ENCODE data around the gene ZNF816. TPM values are rescaled to one million over a fixed set of nuclear protein-coding genes. Genes with fewer than 3 reads are reported as not detected.
A peak's percentile ranks its signal among the peaks of the same experiment; 100 is the strongest.
"Not testable (repeated sequence)": the region's sequence is repeated elsewhere in the genome, so short reads cannot be mapped to it uniquely, and the experiment has no call there.

The ZNF816 gene
- total RNA-seq, 4 donors from 2014 or later, result 0.91 to 7.8 (median 6.2) TPM

DNA sequence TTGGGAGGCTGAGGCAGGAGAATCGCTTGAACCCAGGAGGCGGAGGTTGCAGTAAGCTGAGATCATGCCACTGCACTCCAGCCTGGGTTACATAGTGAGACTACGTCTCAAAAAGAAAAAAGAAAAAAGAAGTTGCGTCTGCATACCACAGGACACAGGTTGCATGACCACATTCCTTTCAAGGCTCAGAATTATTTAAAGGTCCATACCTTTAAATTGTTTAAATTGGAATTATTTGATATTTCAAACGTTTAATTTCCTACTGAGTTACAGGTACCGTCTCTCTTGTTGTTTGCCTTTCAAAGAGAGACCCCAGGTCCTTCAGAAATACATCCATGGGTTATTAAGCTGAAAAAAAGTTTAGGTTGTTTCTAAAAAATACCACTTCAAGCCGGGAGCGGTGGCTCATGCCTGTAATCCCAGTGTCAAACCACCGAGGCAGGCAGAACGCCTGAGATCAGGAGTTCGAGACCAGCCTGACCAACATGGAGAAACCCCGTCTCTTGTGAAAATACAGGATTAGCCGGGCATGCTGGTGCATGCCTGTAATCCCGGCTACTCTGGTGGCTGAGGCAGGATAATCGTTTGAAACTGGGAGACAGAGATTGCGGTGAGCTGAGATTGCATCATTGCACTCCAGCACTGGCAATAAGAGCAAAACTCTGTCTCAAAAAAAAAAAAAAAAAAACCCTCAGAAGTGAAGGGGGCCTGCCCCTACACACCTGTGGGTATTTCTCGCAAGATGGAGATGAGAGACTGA lies 18.6 kb downstream of the ZNF816 start:
- intact Hi-C loops (cut with DNase I), result no loop called here
- Histone ChIP-seq H3K9me3 (peaks cover 5 to 40% (median 32%) of the 10 kb centered on the region in 3 donors), H3K27ac (peak overlapping the region in 1 of 4 donors; percentile 70), H3K27me3 (no peaks in the 10 kb centered on the region), H3K36me3 (no peaks in the 10 kb centered on the region), H3K4me1 (peaks cover 4 to 58% (median 6%) of the 10 kb centered on the region in 3 donors), H3K4me3 (no peak overlapping the region)
- no peak for DNase-seq
- WGBS, 2 donors, result 52 to 62% methylated on average over 14 to 15 of the region's 17 CpGs
- TF ChIP-seq, protein P1, sequence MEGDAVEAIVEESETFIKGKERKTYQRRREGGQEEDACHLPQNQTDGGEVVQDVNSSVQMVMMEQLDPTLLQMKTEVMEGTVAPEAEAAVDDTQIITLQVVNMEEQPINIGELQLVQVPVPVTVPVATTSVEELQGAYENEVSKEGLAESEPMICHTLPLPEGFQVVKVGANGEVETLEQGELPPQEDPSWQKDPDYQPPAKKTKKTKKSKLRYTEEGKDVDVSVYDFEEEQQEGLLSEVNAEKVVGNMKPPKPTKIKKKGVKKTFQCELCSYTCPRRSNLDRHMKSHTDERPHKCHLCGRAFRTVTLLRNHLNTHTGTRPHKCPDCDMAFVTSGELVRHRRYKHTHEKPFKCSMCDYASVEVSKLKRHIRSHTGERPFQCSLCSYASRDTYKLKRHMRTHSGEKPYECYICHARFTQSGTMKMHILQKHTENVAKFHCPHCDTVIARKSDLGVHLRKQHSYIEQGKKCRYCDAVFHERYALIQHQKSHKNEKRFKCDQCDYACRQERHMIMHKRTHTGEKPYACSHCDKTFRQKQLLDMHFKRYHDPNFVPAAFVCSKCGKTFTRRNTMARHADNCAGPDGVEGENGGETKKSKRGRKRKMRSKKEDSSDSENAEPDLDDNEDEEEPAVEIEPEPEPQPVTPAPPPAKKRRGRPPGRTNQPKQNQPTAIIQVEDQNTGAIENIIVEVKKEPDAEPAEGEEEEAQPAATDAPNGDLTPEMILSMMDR (IDR thresholded peaks at IDR 0.05), result no peak
- TF ChIP-seq POLR2A (IDR thresholded peaks at IDR 0.05), result no peak

DNA sequence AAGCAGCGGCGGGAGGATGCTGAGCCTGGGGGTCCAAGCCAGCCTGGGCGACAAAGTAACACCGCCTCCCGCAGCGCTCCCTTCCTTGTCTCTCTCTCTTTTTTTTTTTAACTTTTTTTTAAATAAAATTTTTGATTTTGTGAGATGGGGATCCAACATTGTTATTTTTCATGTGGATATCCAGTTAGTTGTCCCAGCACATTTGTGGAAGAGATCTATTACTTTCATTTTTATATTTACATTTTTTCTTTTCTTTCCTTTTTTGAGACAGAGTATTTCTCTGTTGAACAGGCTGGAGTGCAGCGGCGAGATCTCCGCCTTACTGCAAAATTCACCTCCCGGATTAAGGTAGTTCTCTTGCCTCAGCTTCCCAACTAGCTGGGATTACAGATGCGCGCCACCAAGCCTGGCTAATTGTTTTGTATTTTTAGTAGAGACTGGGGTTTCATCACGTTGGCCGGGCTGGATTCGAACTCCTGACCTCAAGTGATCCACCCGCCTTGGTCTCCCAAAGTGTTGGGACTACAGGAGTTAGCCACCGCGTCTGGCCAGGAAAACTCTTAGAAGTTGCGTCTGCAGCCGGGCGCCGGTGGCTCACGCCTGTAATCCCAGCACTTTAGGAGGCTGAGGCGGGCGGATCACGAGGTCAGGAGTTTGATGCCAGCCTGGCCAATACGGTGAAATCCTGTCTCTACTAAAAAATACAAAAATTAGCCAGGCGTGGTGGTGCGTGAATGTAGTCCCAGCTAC lies 19.4 kb downstream of the ZNF816 start:
- DNase-seq, result no peak
- intact Hi-C loops (cut with DNase I), result no loop called here
- no peak for TF ChIP-seq POLR2A (IDR thresholded peaks at IDR 0.05)
- TF ChIP-seq, protein P1 (IDR thresholded peaks at IDR 0.05), result no peak
- H3K4me3 ChIP-seq, result peak overlapping the region; percentile 71 to 76 (median 76)
- no peaks in the 10 kb centered on the region for H3K36me3 ChIP-seq
- 55 to 71% methylated on average over 22 to 25 of the region's 29 CpGs for WGBS, 2 donors
- no peaks in the 10 kb centered on the region for H3K27me3 ChIP-seq
- peaks cover 4 to 32% (median 24%) of the 10 kb centered on the region in 3 donors for H3K9me3 ChIP-seq
- peak overlapping the region; percentile 85 to 90 (median 87) for H3K27ac ChIP-seq
- peaks cover 4 to 66% (median 10%) of the 10 kb centered on the region in 3 donors for H3K4me1 ChIP-seq

DNA sequence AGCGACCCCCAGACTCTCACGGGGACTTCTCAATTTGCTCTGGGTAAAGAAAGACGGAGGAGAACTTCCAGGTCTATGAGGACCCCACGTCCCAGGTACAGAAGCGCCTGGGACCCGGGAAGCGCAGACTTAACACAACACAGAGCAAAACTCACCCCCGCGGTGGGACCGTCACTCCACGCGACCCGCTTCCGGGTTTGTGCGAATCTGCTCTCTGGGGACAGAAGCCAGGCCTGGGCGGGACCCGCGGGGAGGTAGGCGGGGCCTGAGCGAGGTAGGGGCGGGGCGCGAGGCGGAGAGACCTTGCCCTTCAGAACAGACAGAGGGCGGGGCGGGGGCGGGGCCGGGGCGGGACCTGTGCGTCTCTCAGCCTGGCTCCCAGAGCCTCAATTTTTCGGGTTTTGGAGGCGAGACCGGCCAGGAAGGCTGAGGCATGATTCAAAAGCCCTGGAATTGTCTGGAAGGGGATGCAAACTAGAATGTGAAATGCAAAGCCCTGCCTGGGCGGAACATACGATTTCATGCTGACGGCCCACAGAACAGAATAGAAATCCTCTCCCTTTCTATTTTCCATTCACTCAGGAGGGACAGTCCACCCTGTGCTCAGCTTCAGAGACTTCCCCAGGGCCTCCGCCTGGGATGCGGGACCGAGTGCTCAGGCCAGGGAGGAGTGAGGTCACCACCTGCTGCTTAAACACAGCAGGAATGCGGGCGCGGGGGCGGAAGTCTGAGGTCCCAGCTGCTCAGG lies 20.1 kb downstream of the ZNF816 start:
- peak; percentile 79 for DNase-seq
- Histone ChIP-seq H3K9me3 (peaks cover 0 to 25% (median 17%) of the 10 kb centered on the region in 3 donors), H3K27ac (peak overlapping the region; percentile 85 to 90 (median 87)), H3K27me3 (no peaks in the 10 kb centered on the region), H3K36me3 (peaks cover 0 to 3% (median 0%) of the 10 kb centered on the region in 3 donors), H3K4me3 (peak overlapping the region; percentile 71 to 76 (median 76)), H3K4me1 (peaks cover 4 to 73% (median 10%) of the 10 kb centered on the region in 3 donors)
- WGBS, 2 donors, result 0% methylated on average over 10 to 24 of the region's 43 CpGs
- intact Hi-C loops (cut with DNase I), result no loop called here
- TF ChIP-seq POLR2A (IDR thresholded peaks at IDR 0.05), result peak in 3 of 4 donors; percentile 67 to 83 (median 73)
- TF ChIP-seq, protein P1 (IDR thresholded peaks at IDR 0.05), result no peak

DNA sequence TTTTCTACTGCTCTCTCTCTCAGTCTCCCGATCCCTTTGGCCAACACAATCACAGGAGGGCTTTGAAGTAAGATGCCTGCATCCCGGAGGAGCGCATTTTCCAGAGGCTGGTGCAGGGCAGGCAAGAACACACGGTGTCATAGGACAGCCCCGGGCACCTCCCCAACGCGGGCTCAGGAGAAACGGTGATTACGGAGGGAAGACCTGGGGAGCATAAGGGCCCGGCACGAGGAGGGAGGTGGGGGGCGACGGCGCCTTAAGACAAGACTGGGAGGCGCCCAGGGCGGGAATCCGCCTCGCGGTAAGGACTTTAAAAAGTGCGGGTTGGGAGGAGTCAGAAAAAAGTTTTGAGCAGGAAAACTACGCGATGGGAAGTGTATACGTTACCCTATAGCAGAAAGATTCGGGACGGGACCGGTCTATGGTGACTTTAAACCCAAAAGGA lies 20.7 kb downstream of the ZNF816 start:
- no peaks in the 10 kb centered on the region for H3K27me3 ChIP-seq
- H3K4me1 ChIP-seq, result peaks cover 4 to 73% (median 10%) of the 10 kb centered on the region in 3 donors
- intact Hi-C loops (cut with DNase I), result no loop called here
- peak overlapping the region; percentile 85 to 90 (median 87) for H3K27ac ChIP-seq
- WGBS, 2 donors, result 0 to 1% methylated on average over 16 to 21 of the region's 26 CpGs
- TF ChIP-seq, protein P1 (IDR thresholded peaks at IDR 0.05), result no peak
- no peak for TF ChIP-seq POLR2A (IDR thresholded peaks at IDR 0.05)
- peaks cover 0 to 19% (median 11%) of the 10 kb centered on the region in 3 donors for H3K9me3 ChIP-seq
- H3K36me3 ChIP-seq, result peaks cover 0 to 9% (median 0%) of the 10 kb centered on the region in 3 donors
- peak overlapping the region; percentile 71 to 76 (median 76) for H3K4me3 ChIP-seq
- DNase-seq, result no peak

DNA sequence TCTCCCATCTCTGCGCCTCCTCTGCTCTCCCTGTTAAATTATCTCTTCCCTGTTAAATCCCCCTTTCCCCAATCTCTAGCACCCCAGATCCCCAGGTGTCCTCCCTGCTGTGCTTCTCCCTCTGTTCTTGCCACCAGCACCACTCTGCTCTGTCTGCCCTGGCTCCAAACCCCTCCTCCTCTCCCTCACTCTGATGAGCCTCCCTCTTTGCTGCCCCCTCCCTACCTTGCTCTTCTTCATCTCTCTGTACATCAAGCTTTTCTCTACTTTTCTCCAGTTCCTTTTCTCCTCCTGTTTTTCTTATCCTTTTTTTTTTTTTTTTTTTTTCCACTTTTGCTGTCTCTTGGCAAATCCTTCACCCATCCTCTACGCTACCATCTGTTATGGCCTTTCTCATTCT lies 21.2 kb downstream of the ZNF816 start:
- H3K27ac ChIP-seq, result peak overlapping the region in 3 of 4 donors; percentile 85 to 88 (median 86)
- H3K36me3 ChIP-seq, result peaks cover 0 to 13% (median 0%) of the 10 kb centered on the region in 3 donors
- peaks cover 0 to 14% (median 6%) of the 10 kb centered on the region in 3 donors for H3K9me3 ChIP-seq
- intact Hi-C loops (cut with DNase I); DNase-seq; H3K27me3 ChIP-seq: not testable (repeated sequence)
- H3K4me1 ChIP-seq, result peaks cover 4 to 73% (median 10%) of the 10 kb centered on the region in 3 donors
- 34 to 36% methylated on average over 2 of the region's 2 CpGs for WGBS, 2 donors
- H3K4me3 ChIP-seq, result peak overlapping the region; percentile 71 to 76 (median 76)

DNA sequence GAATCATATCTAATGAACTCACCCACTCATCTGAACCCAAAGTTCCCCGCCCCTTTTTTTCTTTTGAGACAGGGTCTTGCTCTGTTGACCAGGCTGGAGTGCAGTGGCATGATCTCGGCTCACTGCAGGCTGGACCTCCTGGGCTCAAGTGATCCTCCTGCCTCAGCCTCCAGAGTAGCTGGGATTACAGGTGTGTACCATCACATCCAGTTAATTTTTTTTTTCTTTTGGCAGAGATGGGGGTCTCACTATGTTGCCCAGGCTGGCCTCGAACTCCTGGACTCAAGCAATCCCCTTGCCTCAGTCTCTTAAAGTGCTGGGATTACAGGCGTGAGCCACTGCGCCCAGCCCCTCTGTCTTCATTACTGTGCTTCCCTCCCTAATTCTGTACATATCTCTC lies 21.8 kb downstream of the ZNF816 start:
- H3K27ac ChIP-seq; H3K9me3 ChIP-seq; H3K4me3 ChIP-seq; DNase-seq; intact Hi-C loops (cut with DNase I); H3K27me3 ChIP-seq: not testable (repeated sequence)
- Histone ChIP-seq H3K4me1 (peaks cover 4 to 66% (median 10%) of the 10 kb centered on the region in 3 donors), H3K36me3 (peaks cover 0 to 15% (median 0%) of the 10 kb centered on the region in 3 donors)
- 74 to 89% methylated on average over 4 to 5 of the region's 5 CpGs for WGBS, 2 donors

All from esophagus squamous epithelium (tissue), 5 donors.